Colonic mucosa (tissue), 4 donors: ENCODE measurements around the gene STAU1. TPM values are rescaled to one million over a fixed set of nuclear protein-coding genes. Genes with fewer than 3 reads are reported as not detected.
"Not testable (repeated sequence)": the region's sequence is repeated elsewhere in the genome, so short reads cannot be mapped to it uniquely, and the experiment has no call there.

ENCODE experiments used
- DNase-seq: peaks from one replicate; pipeline ENCODE4 v3.0.0-alpha.2; 2020
- H3K27ac ChIP-seq: fragments of 200-600 bp; one replicate; pipeline ENCODE4 v1.8.0; 2021
- H3K27me3 ChIP-seq: fragments of 200-600 bp; one replicate; pipeline ENCODE4 v1.8.0; 2021
- H3K36me3 ChIP-seq: fragments of 200-600 bp; one replicate; pipeline ENCODE4 v1.8.0; 2021
- H3K4me1 ChIP-seq: fragments of 200-600 bp; one replicate; pipeline ENCODE4 v1.8.0; 2021; ENCODE audit warnings: mild to moderate bottlenecking
- H3K4me3 ChIP-seq: fragments of 200-600 bp; one replicate; pipeline ENCODE4 v1.8.0; 2021
- H3K9ac ChIP-seq, 2 donors: one replicate each; pipeline ENCODE4 v1.7.0; 2013; ENCODE audit warnings: control low read depth in 2 of 2, low read depth in 2 of 2, low read length in 2 of 2
- H3K9me3 ChIP-seq: fragments of 200-600 bp; one replicate; pipeline ENCODE4 v1.8.0; 2021
- intact Hi-C: fragments of 100-400 bp; cut with DNase I; formaldehyde crosslinking; loops from one replicate; pipeline ENCODE4 v1.14.1; 2022
- total RNA-seq, 2 donors: library from RNA; stranded (reverse); fragmentation: NEBNext Ultra II Directional in 1 of 2; extraction: Animal tissue kit (Norgen Biotek cat#: 25700) in 1 of 2; gene quantifications; one replicate each; pipeline ENCODE4 v1.2.1, GENCODE V29; 2021
- TF ChIP-seq, protein P1 (sequence below): fragments of 200-600 bp; IDR thresholded peaks from one replicate; pipeline ENCODE4 v1.8.0; 2022; ENCODE audit warnings: antibody characterized with exemption, mild to moderate bottlenecking
- donor health status: healthy.
- donor health status: DM: no; HTN: no; CAD: no.
- donor health status: DM: no; HTN: no; CAD: no.

The STAU1 gene
- total RNA-seq, 2 donors from 2014 or later, result 86.6 to 106 TPM

DNA sequence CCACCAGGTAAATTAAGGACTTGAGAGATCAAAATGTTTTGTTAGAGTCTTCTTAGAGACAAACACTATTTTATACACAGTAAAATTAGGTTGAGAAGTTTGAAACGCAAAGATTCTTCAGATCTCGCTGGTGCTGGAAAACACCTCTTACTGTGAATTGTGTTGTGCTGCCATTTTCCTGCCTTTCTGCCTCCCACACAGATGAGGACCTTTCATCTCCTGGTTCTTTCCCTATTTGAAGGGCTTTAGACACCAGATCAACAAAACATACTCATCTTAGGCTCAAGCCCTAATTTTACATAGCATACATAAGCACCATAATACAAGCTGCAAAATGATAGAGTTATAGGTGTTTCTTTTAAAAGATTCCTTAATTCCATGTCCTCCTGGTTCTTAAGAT, 18.6 kb downstream of the STAU1 start:
- DNase-seq, result no peak
- Histone ChIP-seq H3K4me3 (no peak overlapping the region), H3K4me1 (peaks cover 6% of the 10 kb centered on the region), H3K9ac (no peak overlapping the region), H3K9me3 (no peaks in the 10 kb centered on the region), H3K27ac (no peak overlapping the region), H3K27me3 (no peaks in the 10 kb centered on the region), H3K36me3 (no peaks in the 10 kb centered on the region)
- TF ChIP-seq, protein P1, sequence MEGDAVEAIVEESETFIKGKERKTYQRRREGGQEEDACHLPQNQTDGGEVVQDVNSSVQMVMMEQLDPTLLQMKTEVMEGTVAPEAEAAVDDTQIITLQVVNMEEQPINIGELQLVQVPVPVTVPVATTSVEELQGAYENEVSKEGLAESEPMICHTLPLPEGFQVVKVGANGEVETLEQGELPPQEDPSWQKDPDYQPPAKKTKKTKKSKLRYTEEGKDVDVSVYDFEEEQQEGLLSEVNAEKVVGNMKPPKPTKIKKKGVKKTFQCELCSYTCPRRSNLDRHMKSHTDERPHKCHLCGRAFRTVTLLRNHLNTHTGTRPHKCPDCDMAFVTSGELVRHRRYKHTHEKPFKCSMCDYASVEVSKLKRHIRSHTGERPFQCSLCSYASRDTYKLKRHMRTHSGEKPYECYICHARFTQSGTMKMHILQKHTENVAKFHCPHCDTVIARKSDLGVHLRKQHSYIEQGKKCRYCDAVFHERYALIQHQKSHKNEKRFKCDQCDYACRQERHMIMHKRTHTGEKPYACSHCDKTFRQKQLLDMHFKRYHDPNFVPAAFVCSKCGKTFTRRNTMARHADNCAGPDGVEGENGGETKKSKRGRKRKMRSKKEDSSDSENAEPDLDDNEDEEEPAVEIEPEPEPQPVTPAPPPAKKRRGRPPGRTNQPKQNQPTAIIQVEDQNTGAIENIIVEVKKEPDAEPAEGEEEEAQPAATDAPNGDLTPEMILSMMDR, result no peak
- intact Hi-C loops, result no loop called here

DNA sequence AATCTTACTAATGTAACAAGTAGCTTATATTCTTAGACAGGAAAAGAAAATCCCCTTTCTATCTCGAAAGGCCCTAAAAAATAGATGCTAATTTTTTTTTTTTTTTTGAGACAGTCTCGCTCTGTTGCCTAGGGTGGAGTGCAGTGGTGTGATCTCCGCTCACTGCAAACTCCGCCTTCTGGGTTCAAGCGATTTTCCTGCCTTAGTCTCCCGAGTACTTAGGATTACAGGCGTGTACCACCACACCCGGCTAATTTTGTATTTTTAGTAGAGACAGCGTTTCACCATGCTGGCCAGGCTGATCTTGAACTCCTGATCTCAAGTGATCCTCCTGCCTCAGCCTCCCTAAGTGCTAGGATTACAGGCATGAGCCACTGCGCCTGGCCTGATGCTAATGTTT, 19.3 kb downstream of the STAU1 start:
- H3K27ac ChIP-seq, H3K36me3 ChIP-seq, H3K9me3 ChIP-seq, intact Hi-C loops, H3K27me3 ChIP-seq, H3K4me3 ChIP-seq, H3K9ac ChIP-seq, H3K4me1 ChIP-seq, DNase-seq: not testable (repeated sequence)

DNA sequence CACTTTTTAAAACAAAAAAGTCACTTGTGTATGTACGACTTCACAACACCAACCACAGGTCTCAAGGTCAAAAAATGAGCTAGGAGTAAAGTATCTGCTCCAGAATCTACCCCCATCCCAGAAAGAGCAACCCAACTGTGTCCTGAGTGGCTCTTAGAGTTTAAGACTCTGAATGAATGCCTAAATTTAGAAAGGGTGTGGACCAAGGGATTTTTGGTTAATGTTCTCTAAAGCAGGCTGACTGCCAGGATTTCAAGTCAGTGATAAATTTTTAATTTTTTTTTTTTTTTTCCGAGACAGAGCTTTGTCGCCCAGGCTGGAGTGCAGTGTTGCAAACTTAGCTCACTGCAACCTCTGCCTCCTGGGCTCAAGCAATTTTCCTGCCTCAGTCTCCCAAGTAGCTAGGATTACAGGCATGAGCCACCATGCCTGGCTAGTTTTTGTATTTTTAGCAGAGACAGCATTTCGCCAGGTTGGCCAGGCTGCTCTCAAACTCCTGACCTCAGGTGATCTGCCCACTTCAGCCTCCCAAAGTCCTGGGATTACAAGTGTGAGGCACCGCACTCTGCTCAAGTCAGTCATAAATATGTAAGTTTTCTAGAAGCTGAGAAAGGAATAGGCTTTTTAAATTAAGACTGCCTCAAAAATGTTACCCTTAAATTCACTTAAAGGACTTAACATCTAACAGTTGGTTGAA, 20.2 kb downstream of the STAU1 start:
- H3K4me1 ChIP-seq, result peaks cover 6% of the 10 kb centered on the region
- H3K27me3 ChIP-seq, result no peaks in the 10 kb centered on the region
- TF ChIP-seq, protein P1, result no peak
- no peak for DNase-seq
- H3K9me3 ChIP-seq, result no peaks in the 10 kb centered on the region
- H3K36me3 ChIP-seq, result no peaks in the 10 kb centered on the region
- no peak overlapping the region for H3K27ac ChIP-seq
- no peak overlapping the region for H3K4me3 ChIP-seq
- intact Hi-C loops, result no loop called here
- H3K9ac ChIP-seq, result no peak overlapping the region

DNA sequence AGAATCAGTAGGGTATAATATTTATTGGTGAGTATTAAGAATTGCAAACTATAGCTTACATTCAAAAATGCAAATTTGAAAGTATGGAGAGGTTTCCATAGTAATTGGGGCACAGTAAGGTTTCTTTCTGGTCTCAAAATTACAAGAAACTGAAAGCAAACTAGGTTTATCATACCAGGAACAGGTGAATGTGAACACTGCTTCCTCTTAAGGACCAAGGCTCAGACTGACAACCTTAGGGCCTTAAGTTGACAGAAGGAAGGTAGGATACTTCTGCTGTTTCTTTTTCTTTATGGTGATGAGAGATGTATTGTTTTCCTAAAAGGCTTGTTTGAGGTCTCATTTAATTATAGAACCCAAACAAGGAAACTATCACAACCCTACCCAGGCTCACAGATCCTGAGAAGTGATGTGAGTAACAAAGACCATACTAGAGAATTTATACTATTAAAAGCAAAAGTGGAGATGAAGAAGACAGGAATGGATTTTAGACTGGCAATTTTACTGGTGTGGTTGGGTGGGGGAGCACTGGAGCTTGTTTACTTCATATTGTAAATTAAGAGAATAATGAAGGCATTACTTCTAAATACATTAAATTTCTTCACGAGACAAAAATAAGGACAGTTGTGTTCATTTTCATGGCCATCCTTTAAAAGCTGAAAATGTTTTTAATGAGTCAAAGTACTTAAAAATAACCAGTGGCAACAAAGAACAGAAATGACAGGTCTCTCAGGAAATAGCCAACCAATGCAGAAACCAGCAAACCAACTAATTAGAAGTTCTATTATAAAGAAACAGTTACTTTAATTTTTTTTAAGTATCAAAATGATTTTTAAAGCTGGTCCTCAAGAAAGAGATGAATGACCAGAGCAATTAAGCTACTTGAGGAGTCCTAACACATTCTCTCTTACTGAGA, 21.3 kb downstream of the STAU1 start:
- no peaks in the 10 kb centered on the region for H3K9me3 ChIP-seq
- TF ChIP-seq, protein P1, result no peak
- H3K27ac ChIP-seq, result peak overlapping the region; percentile 1
- no peaks in the 10 kb centered on the region for H3K36me3 ChIP-seq
- H3K27me3 ChIP-seq, result no peaks in the 10 kb centered on the region
- peaks cover 6% of the 10 kb centered on the region for H3K4me1 ChIP-seq
- intact Hi-C loops, result no loop called here
- no peak overlapping the region for H3K4me3 ChIP-seq
- DNase-seq, result no peak
- no peak overlapping the region for H3K9ac ChIP-seq

DNA sequence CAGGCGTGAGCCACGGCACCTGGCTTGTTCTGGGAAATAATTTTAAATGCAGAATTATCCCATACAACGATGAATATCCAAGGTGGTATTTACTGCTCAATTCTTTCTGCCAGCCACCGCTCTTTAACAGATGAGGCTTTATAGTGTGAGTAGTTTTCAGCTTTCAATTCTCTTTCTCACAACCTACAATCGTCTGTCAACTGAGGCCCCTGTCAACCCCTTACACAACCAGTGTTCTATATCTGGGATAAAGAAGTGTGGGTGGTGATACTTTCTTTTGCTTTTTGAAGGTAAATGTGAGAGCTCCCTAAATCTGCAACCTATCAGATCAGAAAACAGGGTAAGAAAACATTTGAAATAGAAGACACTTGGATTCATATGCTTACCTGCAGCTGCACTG, 22.5 kb downstream of the STAU1 start:
- TF ChIP-seq, protein P1, result no peak
- Histone ChIP-seq H3K4me1 (peaks cover 6% of the 10 kb centered on the region), H3K36me3 (no peaks in the 10 kb centered on the region), H3K27ac (no peak overlapping the region), H3K4me3 (no peak overlapping the region), H3K27me3 (no peaks in the 10 kb centered on the region), H3K9ac (no peak overlapping the region), H3K9me3 (no peaks in the 10 kb centered on the region)
- intact Hi-C loops, result no loop called here
- no peak for DNase-seq

DNA sequence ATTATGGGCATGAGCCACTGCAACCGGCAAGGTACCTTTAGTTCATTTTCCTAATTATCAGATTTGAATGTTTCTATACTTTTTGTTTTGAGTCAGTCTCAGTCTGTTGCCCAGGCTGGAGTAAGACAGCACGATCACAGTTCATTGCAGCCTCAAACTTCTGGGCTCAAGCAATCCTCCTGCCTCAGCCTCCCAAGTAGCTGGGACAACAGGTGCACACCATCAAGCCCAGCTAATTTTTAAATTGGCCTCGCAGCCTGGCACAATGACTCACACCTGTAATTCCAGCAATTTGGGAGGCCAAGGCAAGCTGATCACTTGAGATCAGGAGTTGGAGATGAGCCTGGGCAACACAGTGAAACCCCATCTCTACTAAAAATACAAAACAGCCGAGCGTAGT, 24.4 kb downstream of the STAU1 start:
- H3K27ac ChIP-seq, result no peak overlapping the region
- H3K9ac ChIP-seq, result no peak overlapping the region
- TF ChIP-seq, protein P1, result no peak
- DNase-seq, result no peak
- intact Hi-C loops, result no loop called here
- H3K4me1 ChIP-seq, result peaks cover 6% of the 10 kb centered on the region
- no peaks in the 10 kb centered on the region for H3K27me3 ChIP-seq
- H3K36me3 ChIP-seq, result no peaks in the 10 kb centered on the region
- no peaks in the 10 kb centered on the region for H3K9me3 ChIP-seq
- H3K4me3 ChIP-seq, result no peak overlapping the region
